Activated CD4-positive, alpha-beta T cell treated with anti-CD3 and anti-CD28 coated beads for 1 hour (primary cell): ENCODE data around the gene CLOCK.

Experiments
- DNase-seq: peaks from one replicate; pipeline ENCODE4 v3.0.0-alpha.2; 2020

Gene CLOCK

GRCh38 chr4:55407119-55407518, 139.6 kb downstream of the CLOCK start:
- DNase-seq: no peak

- DNase-seq: no peak
Observed at GRCh38 chr4:55406545-55406944, 140.2 kb downstream of the CLOCK start.

DNA sequence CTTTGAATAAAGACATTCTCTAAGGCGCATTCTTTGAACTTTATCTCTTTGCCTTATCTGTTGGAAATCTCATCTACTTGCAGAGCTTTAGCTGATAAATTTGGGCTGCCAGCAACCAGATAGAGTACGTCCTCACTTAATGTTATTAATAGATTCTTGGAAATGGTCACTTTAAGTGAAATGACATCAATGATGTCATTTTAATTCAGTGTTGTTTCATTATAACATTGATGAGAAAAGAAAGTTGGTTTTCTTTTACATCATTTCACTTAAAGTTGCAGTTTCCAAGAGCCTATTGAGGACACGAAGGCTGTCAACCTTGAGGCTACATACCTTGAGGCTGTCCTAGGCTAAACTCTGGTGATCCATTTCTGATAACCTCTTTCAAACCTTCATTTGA, 141.6 kb downstream of the CLOCK start:
- DNase-seq: no peak

GRCh38 chr4:55399581-55399980, 147.1 kb downstream of the CLOCK start:
- DNase-seq: no peak

GRCh38 chr4:55398966-55399365, 147.7 kb downstream of the CLOCK start:
- no peak for DNase-seq

DNA sequence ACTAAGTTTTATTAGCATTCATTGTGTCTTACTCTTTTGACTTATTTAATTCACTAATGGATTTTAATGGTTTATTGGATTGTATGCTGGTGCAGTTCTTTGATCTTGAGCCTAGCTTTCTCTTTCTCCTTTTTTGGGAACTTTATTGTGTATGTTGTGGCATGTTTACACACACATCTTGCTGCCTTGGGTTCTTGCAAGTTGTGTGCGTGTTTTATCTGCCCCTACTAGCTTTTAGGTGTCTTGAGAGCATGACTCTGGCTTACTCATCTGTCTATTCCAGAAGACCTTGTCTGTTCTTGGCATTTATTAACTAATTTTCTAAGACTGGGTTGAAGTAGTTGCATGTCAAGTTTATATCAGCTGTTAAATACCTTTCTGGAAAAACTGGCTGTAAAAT, 148.2 kb downstream of the CLOCK start:
- no peak for DNase-seq

DNA sequence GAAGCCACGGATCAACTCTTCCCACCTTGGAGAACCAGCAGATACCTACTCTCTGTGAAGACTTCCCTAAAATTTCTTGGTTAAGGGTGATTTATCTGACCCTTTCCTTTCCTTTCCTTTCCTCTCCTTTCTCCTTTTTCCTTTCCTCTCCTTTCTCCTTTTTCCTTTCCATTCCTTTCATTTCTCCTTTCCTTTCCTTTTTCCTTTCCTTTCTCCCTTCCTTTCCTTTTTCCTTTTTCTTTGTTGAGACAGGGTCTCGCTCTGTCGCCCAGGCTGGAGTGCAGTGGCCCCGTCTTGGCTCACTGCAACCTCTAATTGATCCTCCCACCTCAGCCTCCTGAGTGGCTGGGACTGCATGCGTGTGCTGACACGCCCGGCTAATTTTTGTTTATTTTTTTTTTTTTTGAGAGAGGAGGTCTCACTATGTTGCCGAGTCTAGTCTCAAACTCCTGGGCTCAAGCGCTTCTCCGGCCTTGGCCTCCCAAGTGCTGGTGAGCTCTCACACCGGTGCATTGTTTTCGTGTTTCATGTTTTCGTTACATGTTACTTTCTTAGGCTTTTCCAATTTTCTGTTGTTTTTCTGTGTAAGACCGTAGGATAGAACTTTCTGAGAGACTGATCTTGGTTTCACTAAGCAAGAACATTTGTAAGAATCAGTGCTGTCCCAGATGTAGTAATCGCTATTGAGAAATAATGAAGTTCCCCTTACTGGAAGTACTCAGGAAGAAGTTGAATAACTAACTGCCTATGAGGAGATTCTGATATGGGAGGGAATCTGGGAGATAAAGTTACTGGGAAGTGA, 149.0 kb downstream of the CLOCK start:
- DNase-seq: no peak

DNA sequence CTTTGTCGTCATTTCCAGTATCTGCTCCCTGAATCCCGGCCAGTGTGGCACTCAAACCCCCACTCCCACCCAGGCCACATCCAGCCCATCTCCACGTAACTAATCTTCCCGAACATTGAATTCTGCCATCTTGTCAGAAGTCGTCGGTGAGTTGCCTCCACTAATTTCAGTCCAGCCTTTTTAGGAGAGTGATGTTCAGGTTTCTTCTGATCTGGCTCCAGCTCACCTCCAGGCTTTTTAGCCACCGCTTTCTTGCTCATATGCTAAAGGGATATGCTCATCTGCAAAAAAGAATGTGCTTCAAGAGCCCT, 149.6 kb downstream of the CLOCK start:
- DNase-seq: no peak

DNA sequence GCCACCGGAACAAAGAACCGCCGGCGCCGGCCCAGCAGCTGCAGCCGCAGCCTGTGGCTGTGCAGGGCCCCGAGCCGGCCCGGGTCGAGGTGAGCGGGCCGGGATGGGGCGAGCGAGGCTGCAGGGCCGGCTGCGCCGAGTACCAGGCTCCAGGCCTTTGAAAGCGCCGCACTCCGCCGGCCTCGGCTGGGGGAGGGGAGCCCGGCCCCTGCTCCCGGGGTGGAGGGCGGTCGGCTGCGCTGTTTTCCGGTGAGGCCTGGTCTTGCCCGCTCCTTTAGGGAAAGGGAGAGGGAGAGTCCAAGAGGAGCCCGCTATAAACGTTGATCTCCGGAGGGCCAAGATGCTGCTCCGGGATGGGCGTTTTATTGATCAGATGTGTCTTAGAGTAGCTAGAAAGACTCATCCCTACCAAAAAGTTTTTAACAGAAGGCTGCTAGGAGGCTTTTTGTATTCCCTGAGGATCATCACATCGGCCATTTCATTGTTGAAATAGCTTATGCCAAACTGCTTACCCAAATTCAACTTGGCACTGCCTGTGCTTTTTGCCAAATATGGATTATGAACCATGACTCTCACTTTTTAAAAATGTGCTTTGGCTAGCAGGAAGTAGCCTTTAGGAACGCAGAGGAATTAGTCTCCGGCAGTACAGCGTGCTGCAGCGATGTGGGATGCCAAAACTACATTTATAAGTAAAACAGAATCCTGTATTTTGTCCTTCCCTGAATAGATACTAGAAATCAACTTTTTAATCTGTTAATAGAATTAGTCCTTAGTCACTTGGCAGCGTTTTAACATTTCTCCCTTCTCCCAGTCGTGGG, 150.2 kb downstream of the CLOCK start:
- peak; percentile 12 for DNase-seq

DNA sequence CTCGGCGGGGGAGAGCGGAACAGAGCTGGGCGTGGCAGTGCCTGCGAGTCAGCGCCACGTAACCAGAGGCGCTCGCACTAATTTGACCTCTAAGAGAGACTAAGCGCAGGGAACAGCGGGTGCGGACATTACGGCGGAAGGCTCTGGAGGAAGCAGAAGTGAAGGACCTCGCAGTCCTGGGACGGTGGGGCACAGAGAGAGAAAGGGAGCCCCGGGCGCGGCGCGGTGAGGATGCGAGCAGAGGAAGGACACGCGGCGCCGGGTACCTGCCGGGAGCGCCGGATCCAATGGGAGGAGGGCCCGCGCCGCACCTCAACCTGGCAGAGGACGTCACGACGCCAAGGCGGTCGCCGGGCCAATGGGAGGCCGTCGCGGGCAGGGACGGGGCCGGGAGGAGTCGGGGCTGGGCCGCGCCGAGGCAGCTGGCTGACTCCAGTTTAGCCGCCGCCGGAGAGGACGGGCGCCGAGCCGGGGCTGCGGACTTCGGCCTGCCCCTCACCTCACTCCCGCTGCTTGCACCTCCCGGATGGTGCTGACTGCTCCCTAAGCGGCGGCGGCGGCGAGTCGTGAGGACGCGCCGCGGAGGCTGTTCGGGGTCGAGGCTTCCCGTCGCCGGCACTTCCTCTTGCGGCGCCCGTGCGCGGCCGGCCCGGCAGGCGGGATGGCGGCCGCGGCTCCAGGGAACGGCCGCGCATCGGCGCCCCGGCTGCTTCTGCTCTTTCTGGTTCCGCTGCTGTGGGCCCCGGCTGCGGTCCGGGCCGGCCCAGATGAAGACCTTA, 151.0 kb downstream of the CLOCK start, which contains the start of gene TMEM165:
TMEM165 (plus strand) TSS at position 429 of the 779 bp plus-strand sequence; CDS start at position 662, 233 bp downstream.
- peak; percentile 82 for DNase-seq

DNA sequence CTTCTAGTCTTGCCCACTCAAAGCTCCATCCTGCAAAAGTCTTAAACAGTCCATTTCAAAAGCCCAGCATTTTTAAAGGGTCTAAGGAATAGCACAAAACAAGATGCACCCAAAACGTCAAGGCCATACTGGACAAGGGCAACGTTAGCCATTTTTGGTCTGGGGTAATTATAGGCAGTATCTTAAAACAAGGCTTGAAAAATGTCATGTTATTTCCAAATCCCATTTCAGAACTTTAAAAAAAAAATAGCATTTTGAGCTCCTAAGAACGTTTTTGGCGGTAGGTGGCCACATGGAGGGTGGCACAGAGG, 151.5 kb downstream of the CLOCK start:
- DNase-seq: no peak

- DNase-seq: no peak
Observed at GRCh38 chr4:55393461-55394320, 153.0 kb downstream of the CLOCK start.

DNA sequence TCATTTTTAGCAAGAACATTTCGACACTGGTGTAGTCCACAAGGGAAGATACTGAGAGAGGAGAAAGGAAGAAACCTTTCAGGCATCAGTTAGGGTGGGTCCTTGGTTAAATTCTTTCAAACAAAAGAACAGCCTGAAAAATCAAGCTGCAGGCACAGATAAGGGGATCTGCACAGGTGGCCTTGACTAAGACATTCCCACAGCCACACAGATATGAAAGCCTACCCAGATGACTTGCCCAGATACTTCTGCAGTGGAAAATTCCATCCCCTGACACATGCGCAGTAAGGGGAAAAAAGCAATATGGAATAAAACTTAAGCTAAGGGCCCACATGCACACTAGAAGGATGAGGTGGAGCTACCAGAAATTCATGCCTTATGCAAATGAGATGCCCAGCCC, 159.9 kb downstream of the CLOCK start:
- no peak for DNase-seq

DNA sequence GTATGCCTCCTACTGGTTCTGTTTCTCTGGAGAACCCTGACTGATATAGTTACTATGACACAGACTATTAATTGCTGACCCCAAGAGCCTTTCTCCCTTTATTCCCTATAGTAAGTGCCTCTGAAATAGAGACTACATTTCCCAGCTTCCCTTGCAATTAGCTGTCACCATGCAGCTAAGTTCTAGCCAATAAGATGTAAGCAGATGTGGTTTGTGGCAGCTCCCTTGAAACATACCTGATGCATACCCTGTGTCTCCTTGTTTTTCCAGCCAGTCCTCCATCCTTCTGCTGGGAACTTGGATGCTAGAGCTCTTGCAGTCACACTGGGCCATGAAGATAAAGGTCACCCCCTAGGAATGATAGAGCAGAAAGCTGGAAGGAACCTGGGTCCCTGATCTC, 160.6 kb downstream of the CLOCK start:
- DNase-seq: no peak

DNA sequence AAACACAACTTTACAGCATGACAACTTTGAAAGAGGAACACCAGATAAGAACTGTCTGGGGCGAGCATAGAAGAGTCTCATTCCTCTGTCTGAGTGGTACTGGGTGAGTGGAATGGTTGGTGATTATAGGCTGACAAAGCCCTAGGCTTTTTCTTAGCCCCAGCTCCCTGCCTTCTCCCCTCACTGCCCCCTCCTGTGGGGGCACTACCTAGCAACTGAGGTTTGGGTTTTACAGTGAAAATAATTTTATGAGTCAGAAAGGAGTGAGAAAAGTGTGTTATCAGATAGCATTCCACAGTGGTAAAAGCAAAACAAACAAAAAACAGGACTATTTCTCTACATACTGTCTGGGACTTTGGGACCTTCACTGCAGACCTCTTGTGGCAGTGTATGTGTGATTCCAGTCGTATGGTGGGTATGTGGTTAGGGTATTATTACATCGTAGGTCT, 161.5 kb downstream of the CLOCK start:
- no peak for DNase-seq

DNA sequence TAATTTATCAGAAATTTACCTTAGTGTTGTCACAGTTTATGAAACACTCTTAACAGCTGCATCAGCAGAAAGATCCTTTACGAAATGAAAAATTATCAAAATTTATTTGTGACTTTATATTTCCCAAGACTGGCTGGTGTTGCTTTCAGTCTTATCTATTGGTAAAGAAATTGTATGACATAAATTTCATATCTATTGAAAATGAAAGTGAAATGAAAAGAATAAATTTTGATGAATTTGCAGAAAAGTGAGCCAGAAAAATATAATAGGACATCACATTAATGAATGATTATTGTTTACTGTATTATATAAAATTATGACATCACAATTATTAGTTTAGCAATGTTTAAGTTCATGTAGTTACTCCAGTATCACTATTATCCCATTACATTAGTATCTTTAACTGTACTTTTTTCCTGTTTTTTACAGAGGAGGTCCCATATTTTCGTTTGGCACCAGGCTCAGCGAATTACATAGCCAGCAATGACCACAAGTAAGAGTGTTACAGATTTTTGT, 164.2 kb downstream of the CLOCK start:
- no peak for DNase-seq

- DNase-seq: no peak
Observed at GRCh38 chr4:55381502-55381901, 165.2 kb downstream of the CLOCK start.

- no peak for DNase-seq
Observed at GRCh38 chr4:55380576-55380975, 166.1 kb downstream of the CLOCK start.

DNA sequence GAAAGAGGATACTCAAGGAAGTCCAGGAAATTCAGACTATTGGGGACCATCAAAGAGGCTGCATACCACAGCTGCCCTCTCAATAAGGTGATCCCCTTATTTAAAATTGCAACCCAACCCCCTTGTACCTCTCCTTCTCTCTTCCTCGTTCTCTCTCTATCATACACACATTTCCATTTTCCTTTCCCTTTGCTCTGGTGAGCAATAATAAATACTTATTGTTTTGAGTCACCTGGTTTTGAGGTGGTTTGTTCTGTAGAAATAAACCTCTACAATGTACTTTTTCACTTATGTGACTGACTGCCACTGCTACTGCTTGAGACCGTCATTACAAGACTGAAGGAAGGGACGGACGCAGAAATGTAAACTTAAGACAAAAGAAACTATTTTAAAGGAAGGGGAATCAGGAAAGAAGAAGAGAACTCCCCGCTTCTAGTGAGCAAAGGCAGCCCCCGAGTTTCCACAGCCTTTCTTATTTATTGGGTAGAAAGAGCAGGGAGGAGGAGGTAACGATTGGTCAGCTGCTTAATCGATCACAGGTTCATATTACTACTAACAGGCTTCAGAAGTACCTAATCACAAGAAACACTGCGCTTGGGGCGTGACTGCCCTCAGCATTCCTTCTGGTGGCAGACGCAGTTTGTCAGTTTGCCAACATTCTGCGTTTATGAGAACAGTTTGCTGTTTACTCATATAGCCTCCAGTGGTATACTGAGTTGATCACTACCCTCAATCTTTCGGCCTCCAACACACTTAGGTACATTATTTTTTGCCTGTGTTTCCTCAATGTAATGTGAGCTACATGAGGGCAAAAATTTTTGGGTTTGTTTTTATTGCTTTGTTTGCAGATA, 167.9 kb downstream of the CLOCK start:
- no peak for DNase-seq
